Mesenchymal stem cell (in vitro differentiated cells and primary cell): ENCODE data around the gene KLHL26.

Source experiments
- DNase-seq: peaks from one replicate; pipeline ENCODE4 v3.0.0-alpha.2; 2013
- H2AFZ ChIP-seq: one replicate; pipeline ENCODE4 v1.6.1; 2013; ENCODE audit warnings: low read depth, mild to moderate bottlenecking, control low read depth, inconsistent platforms, low read length, moderate library complexity
- H2AK5ac ChIP-seq: 2 replicates; pipeline ENCODE4 v1.6.1; 2013; ENCODE audit warnings: low read length, moderate library complexity, mild to moderate bottlenecking, inconsistent platforms; ENCODE audit not compliant: severe bottlenecking
- H2BK120ac ChIP-seq: one replicate; pipeline ENCODE4 v1.6.1; 2013; ENCODE audit warnings: low read depth, mild to moderate bottlenecking, inconsistent platforms, low read length, moderate library complexity
- H2BK12ac ChIP-seq, 2 experiments: one replicate each; pipeline ENCODE4 v1.6.1; 2013; ENCODE audit warnings: inconsistent platforms in 2 of 2, low read length in 2 of 2, mild to moderate bottlenecking in 2 of 2, moderate library complexity in 2 of 2, control low read depth in 1 of 2
- H2BK15ac ChIP-seq: one replicate; pipeline ENCODE4 v1.6.1; 2013; ENCODE audit warnings: mild to moderate bottlenecking, low read depth, inconsistent platforms; ENCODE audit not compliant: poor library complexity, severe bottlenecking
- H2BK5ac ChIP-seq: 2 replicates; pipeline ENCODE4 v1.6.1; 2013; ENCODE audit warnings: low read depth, mild to moderate bottlenecking, low read length, control low read depth, inconsistent platforms; ENCODE audit not compliant: poor library complexity, severe bottlenecking
- H3K14ac ChIP-seq, 2 experiments: one replicate each; pipeline ENCODE4 v1.6.1; 2013; ENCODE audit warnings: inconsistent platforms in 2 of 2, low read length in 2 of 2, control low read depth in 1 of 2, mild to moderate bottlenecking in 1 of 2, moderate library complexity in 1 of 2
- H3K18ac ChIP-seq, 2 experiments: one replicate each; pipeline ENCODE4 v1.6.1; 2013; ENCODE audit warnings: inconsistent platforms in 2 of 2, low read length in 2 of 2, control low read depth in 1 of 2, low read depth in 1 of 2, mild to moderate bottlenecking in 1 of 2
- H3K23ac ChIP-seq, 2 experiments: one replicate each; pipeline ENCODE4 v1.6.1; 2013; ENCODE audit warnings: inconsistent platforms in 2 of 2, low read length in 2 of 2, mild to moderate bottlenecking in 2 of 2, moderate library complexity in 2 of 2, control low read depth in 1 of 2
- H3K27ac ChIP-seq: 2 replicates; pipeline ENCODE4 v1.5.1; 2013; ENCODE audit warnings: mild to moderate bottlenecking, moderate library complexity, low read length, control low read depth, inconsistent platforms; ENCODE audit not compliant: poor library complexity, severe bottlenecking
- H3K27me3 ChIP-seq, 2 experiments: 2 replicates each; pipeline versions ENCODE4 v1.6.1 to v1.7.0; 2013; ENCODE audit warnings: low read length in 2 of 2, mild to moderate bottlenecking in 2 of 2, moderate library complexity in 2 of 2, control low read depth in 1 of 2, inconsistent platforms in 1 of 2; ENCODE audit not compliant: control insufficient read depth in 1 of 2, insufficient read depth in 1 of 2
- H3K36me3 ChIP-seq, 2 experiments: 2 replicates each; pipeline versions ENCODE4 v1.6.1 to v1.7.0; 2013; ENCODE audit warnings: low read length in 2 of 2, control low read depth in 1 of 2, inconsistent platforms in 1 of 2, low read depth in 1 of 2, mild to moderate bottlenecking in 1 of 2; ENCODE audit not compliant: insufficient read depth in 2 of 2, control insufficient read depth in 1 of 2
- H3K4ac ChIP-seq, 2 experiments: one replicate each; pipeline ENCODE4 v1.6.1; 2013; ENCODE audit warnings: inconsistent platforms in 2 of 2, low read length in 2 of 2, mild to moderate bottlenecking in 2 of 2, moderate library complexity in 2 of 2, control low read depth in 1 of 2, low read depth in 1 of 2
- H3K4me1 ChIP-seq: 2 replicates; pipeline ENCODE4 v1.6.1; 2013; ENCODE audit warnings: low read depth, low read length, control low read depth; ENCODE audit not compliant: control insufficient read depth, insufficient read depth
- H3K4me2 ChIP-seq: 2 replicates; pipeline ENCODE4 v1.6.1; 2013; ENCODE audit warnings: low read length, mild to moderate bottlenecking, inconsistent platforms; ENCODE audit not compliant: poor library complexity, severe bottlenecking
- H3K4me3 ChIP-seq, 2 experiments: 2 replicates each; pipeline versions ENCODE4 v1.5.1 to v1.7.0; 2013; ENCODE audit warnings: low read length in 2 of 2, mild to moderate bottlenecking in 2 of 2, control low read depth in 1 of 2, low read depth in 1 of 2; ENCODE audit not compliant: insufficient read depth in 1 of 2
- H3K79me1 ChIP-seq: replicated peaks from 2 replicates; pipeline ENCODE4 v1.6.1; 2013; ENCODE audit warnings: mild to moderate bottlenecking, control low read depth, low read length, inconsistent platforms; ENCODE audit not compliant: poor library complexity, severe bottlenecking
- H3K9ac ChIP-seq: 2 replicates; pipeline ENCODE4 v1.7.0; 2013; ENCODE audit warnings: mild to moderate bottlenecking, low read length, moderate library complexity
- H3K9me3 ChIP-seq: 2 replicates; pipeline ENCODE4 v1.7.0; 2013; ENCODE audit warnings: mild to moderate bottlenecking, low read length; ENCODE audit not compliant: control insufficient read depth
- H4K8ac ChIP-seq: one replicate; pipeline ENCODE4 v1.6.1; 2013; ENCODE audit warnings: inconsistent platforms, mild to moderate bottlenecking, low read length, moderate library complexity
- H4K91ac ChIP-seq: one replicate; pipeline ENCODE4 v1.6.1; 2013; ENCODE audit warnings: mild to moderate bottlenecking, low read length, inconsistent platforms
- WGBS: methylation state at CpG from one replicate; pipeline ENCODE4 v1.1.7; 2013; ENCODE audit warnings: mixed read lengths; 5-methylcytosine and 5-hydroxymethylcytosine counted together

The KLHL26 gene

GRCh38 chr19:18666317-18666716 is 29.5 kb downstream of the KLHL26 start:
- H3K23ac ChIP-seq = no peak overlapping the region

DNA sequence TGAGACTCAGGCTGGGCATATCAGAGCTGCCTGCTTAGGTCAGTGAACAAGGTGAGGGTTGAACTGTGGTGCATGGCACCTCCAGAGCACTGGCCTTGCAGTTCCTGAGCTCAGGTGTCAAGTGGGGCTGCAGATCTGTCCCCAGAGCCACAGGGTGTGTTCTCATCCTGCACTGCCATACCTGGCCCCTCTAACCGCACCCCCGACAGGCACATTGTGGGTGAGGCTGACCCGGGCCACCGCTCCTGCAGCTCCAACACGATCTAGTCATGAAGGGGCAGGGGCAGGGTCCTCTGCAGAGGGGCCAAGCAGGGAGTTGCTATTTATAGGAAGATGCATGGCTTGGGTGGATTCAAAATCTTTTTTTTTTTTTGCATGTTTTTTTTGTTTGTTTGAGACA is 30.0 kb downstream of the KLHL26 start:
- Histone ChIP-seq H3K4me2 (no peak overlapping the region), H3K27me3 (no peaks in the 10 kb centered on the region), H3K4ac (no peak overlapping the region), H3K27ac (no peak overlapping the region), H3K9me3 (no peaks in the 10 kb centered on the region), H4K91ac (no peak overlapping the region), H3K79me1 (peaks cover 7% of the 10 kb centered on the region), H3K23ac (no peak overlapping the region), H3K4me3 (no peak overlapping the region), H3K14ac (no peak overlapping the region), H3K18ac (no peak overlapping the region), H2BK15ac (no peak overlapping the region), H3K36me3 (peaks cover 13 to 48% of the 10 kb centered on the region in 2 experiments), H2AFZ (no peak overlapping the region), H2BK12ac (no peak overlapping the region), H2BK5ac (no peak overlapping the region), H2BK120ac (no peak overlapping the region), H2AK5ac (no peak overlapping the region), H3K9ac (no peak overlapping the region), H3K4me1 (peaks cover 28% of the 10 kb centered on the region), H4K8ac (no peak overlapping the region)
- DNase-seq = no peak
- 88% methylated on average over 5 of the region's 5 CpGs for WGBS

More at GRCh38 chr19:18666317-18666716, 29.5 kb downstream of the KLHL26 start:
- 87% methylated on average over 12 of the region's 12 CpGs for WGBS
- H4K8ac ChIP-seq = no peak overlapping the region
- DNase-seq = no peak
- no peak overlapping the region for H3K9ac ChIP-seq
- no peak overlapping the region for H3K4me3 ChIP-seq
- no peak overlapping the region for H3K14ac ChIP-seq
- H2BK5ac ChIP-seq = no peak overlapping the region
- H3K36me3 ChIP-seq = peaks cover 13 to 48% of the 10 kb centered on the region in 2 experiments
- no peak overlapping the region for H3K27ac ChIP-seq
- no peak overlapping the region for H2BK120ac ChIP-seq
- no peak overlapping the region for H2AK5ac ChIP-seq
- no peak overlapping the region for H2AFZ ChIP-seq
- H3K4ac ChIP-seq = no peak overlapping the region
- no peaks in the 10 kb centered on the region for H3K9me3 ChIP-seq
- peak overlapping the region in 1 of 2 experiments; percentile 6 for H2BK12ac ChIP-seq
- H3K4me2 ChIP-seq = no peak overlapping the region
- peaks cover 9% of the 10 kb centered on the region for H3K79me1 ChIP-seq
- no peak overlapping the region for H4K91ac ChIP-seq
- H3K18ac ChIP-seq = no peak overlapping the region
- H3K27me3 ChIP-seq = no peaks in the 10 kb centered on the region
- no peak overlapping the region for H2BK15ac ChIP-seq
- H3K4me1 ChIP-seq = peaks cover 28% of the 10 kb centered on the region

DNA sequence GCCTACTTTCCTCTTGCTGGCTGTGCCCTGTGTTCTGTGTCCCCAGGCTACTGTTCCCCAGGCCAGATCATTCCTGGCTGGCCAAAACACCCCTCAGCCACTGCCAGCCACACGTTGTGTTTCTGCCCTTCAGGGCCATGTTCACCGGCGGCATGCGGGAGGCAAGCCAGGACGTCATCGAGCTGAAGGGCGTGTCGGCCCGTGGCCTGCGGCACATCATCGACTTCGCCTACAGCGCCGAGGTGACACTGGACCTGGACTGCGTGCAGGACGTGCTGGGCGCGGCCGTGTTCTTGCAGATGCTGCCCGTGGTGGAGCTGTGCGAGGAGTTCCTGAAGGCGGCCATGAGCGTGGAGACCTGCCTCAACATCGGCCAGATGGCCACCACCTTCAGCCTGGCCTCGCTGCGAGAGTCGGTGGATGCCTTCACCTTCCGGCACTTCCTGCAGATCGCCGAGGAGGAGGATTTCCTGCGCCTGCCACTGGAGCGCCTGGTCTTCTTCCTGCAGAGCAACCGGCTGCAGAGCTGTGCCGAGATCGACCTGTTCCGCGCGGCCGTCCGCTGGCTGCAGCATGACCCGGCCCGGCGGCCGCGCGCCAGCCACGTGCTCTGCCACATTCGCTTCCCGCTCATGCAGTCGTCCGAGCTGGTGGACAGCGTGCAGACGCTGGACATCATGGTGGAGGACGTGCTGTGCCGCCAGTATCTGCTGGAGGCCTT is 30.9 kb downstream of the KLHL26 start:
- H3K9ac ChIP-seq = no peak overlapping the region
- peaks cover 3% of the 10 kb centered on the region for H3K79me1 ChIP-seq
- peaks cover 13 to 50% of the 10 kb centered on the region in 2 experiments for H3K36me3 ChIP-seq
- no peak overlapping the region for H3K27ac ChIP-seq
- H2AK5ac ChIP-seq = no peak overlapping the region
- H3K27me3 ChIP-seq = no peaks in the 10 kb centered on the region
- no peak overlapping the region for H2BK120ac ChIP-seq
- no peak overlapping the region for H2BK15ac ChIP-seq
- H3K4me1 ChIP-seq = peaks cover 24% of the 10 kb centered on the region
- H3K18ac ChIP-seq = no peak overlapping the region
- H3K4me3 ChIP-seq = no peak overlapping the region
- no peak for DNase-seq
- 98% methylated on average over 55 of the region's 55 CpGs for WGBS
- peak overlapping the region; percentile 55 for H4K91ac ChIP-seq
- no peak overlapping the region for H3K4me2 ChIP-seq
- no peak overlapping the region for H2AFZ ChIP-seq
- peak overlapping the region in 1 of 2 experiments; percentile 23 for H3K14ac ChIP-seq
- no peak overlapping the region for H3K23ac ChIP-seq
- H3K9me3 ChIP-seq = no peaks in the 10 kb centered on the region
- no peak overlapping the region for H4K8ac ChIP-seq
- H2BK12ac ChIP-seq = no peak overlapping the region
- H3K4ac ChIP-seq = no peak overlapping the region
- H2BK5ac ChIP-seq = no peak overlapping the region

DNA sequence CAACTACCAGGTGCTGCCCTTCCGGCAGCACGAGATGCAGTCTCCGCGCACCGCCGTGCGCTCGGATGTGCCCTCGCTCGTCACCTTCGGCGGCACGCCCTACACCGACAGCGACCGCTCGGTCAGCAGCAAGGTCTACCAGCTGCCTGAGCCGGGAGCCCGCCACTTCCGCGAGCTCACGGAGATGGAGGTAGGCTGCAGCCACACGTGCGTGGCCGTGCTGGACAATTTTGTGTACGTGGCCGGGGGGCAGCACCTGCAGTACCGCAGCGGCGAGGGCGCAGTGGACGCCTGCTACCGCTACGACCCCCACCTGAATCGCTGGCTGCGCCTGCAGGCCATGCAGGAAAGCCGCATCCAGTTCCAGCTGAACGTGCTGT is 31.4 kb downstream of the KLHL26 start:
- Histone ChIP-seq H4K91ac (peak overlapping the region; percentile 55), H3K4me1 (peaks cover 18% of the 10 kb centered on the region), H3K4ac (no peak overlapping the region), H3K9ac (no peak overlapping the region), H2AK5ac (no peak overlapping the region), H2BK120ac (no peak overlapping the region), H3K4me3 (no peak overlapping the region), H3K4me2 (no peak overlapping the region), H3K23ac (no peak overlapping the region), H3K27me3 (no peaks in the 10 kb centered on the region), H2BK5ac (no peak overlapping the region), H2BK15ac (no peak overlapping the region), H3K79me1 (peaks cover 3% of the 10 kb centered on the region), H4K8ac (no peak overlapping the region), H3K14ac (no peak overlapping the region), H2AFZ (no peak overlapping the region), H3K27ac (no peak overlapping the region), H2BK12ac (no peak overlapping the region), H3K18ac (no peak overlapping the region), H3K9me3 (no peaks in the 10 kb centered on the region), H3K36me3 (peaks cover 13 to 50% of the 10 kb centered on the region in 2 experiments)
- DNase-seq = no peak
- 99% methylated on average over 38 of the region's 38 CpGs for WGBS
